Panc1 (cell line): ENCODE measurements around the gene NDRG4. TPM values are rescaled to one million over a fixed set of nuclear protein-coding genes. Genes with fewer than 3 reads are reported as not detected.

Experiments
- ATAC-seq: fragments of 200-7000 bp; cut with Tn5 transposase; 2 replicates; pipeline ENCODE4 v1.9.1; 2020; ENCODE audit warnings: mild to moderate bottlenecking, moderate library complexity
- BruUV-seq: library from RNA; stranded (reverse); fragments of 400-500 nt; replicated peaks from 2 replicates; lab custom pipeline; 2021; lab: Mats Ljungman, UMichigan
- CTCF ChIA-PET: fragments of 300-600 bp; sonication (Branson Sonifier 250); formaldehyde crosslinking; loops from one replicate; lab custom pipeline; 2022; ENCODE audit warnings: antibody characterized with exemption; lab: Charles Lee
- POLR2A ChIA-PET: fragments of 300-600 bp; sonication (Branson Sonifier 250); formaldehyde crosslinking; loops from one replicate; lab custom pipeline; 2022; ENCODE audit warnings: antibody characterized with exemption; lab: Charles Lee
- DNase-seq: peaks from one replicate; pipeline ENCODE4 v3.0.0-alpha.2; 2010; ENCODE audit warnings: low read depth, low spot score
- H3K27ac ChIP-seq: 2 replicates; pipeline ENCODE4 v1.5.1; 2011; ENCODE audit warnings: mild to moderate bottlenecking, low read length, inconsistent platforms
- H3K27me3 ChIP-seq: fragments of 200-500 bp; sonication (Bioruptor generic); 2 replicates; pipeline ENCODE4 v1.6.0; 2014; ENCODE audit warnings: low read length, inconsistent platforms; ENCODE audit not compliant: control insufficient read depth, insufficient read depth
- H3K36me3 ChIP-seq: fragments of 200-500 bp; sonication (Bioruptor generic); 2 replicates; pipeline ENCODE4 v1.5.1; 2014; ENCODE audit warnings: inconsistent platforms, mild to moderate bottlenecking, low read length, moderate library complexity; ENCODE audit not compliant: control insufficient read depth, insufficient read depth
- H3K4me1 ChIP-seq: 2 replicates; pipeline ENCODE4 v1.5.1; 2011; ENCODE audit warnings: inconsistent platforms, mild to moderate bottlenecking, low read length, moderate library complexity; ENCODE audit not compliant: control insufficient read depth, insufficient read depth
- H3K4me3 ChIP-seq, 2 experiments: 2 replicates each; pipeline ENCODE4 v1.5.1; 2011 to 2012; ENCODE audit warnings: low read depth in 2 of 2, low read length in 2 of 2, mild to moderate bottlenecking in 2 of 2, inconsistent platforms in 1 of 2, moderate library complexity in 1 of 2
- H3K9me3 ChIP-seq: fragments of 200-500 bp; sonication (Bioruptor generic); 2 replicates; pipeline ENCODE4 v1.5.1; 2014; ENCODE audit warnings: low read depth, mild to moderate bottlenecking, inconsistent platforms, low read length, moderate library complexity; ENCODE audit not compliant: control insufficient read depth, insufficient read depth
- CTCF ChIP-seq: fragments of 450-650 bp; IDR thresholded peaks from 2 replicates; pipeline ENCODE4 v1.5.1; 2017; ENCODE audit warnings: mild to moderate bottlenecking
- POLR2AphosphoS5 ChIP-seq: IDR thresholded peaks from 2 replicates; pipeline ENCODE4 v1.6.1; 2012; ENCODE audit warnings: mild to moderate bottlenecking, low read depth, low read length, moderate library complexity
- REST ChIP-seq, 2 experiments: IDR thresholded peaks; 2 replicates each; pipeline ENCODE4 v1.6.1; 2011 to 2012; ENCODE audit warnings: low read depth in 2 of 2, control low read depth in 1 of 2, low read length in 1 of 2, mild to moderate bottlenecking in 1 of 2, moderate library complexity in 1 of 2; ENCODE audit not compliant: insufficient read depth in 1 of 2
- SIN3A ChIP-seq: IDR thresholded peaks from 2 replicates; pipeline ENCODE4 v1.6.1; 2012; ENCODE audit warnings: low read depth, mild to moderate bottlenecking, low read length, moderate library complexity, borderline replicate concordance; ENCODE audit not compliant: insufficient read depth
- TCF7L2 ChIP-seq: IDR thresholded peaks from 2 replicates; pipeline ENCODE4 v1.6.1; 2011; ENCODE audit warnings: mild to moderate bottlenecking, low read depth, low read length, inconsistent platforms
- in situ Hi-C: cut with HindIII; loops from 2 replicates; pipeline ENCODE4 v1.10.0; 2016; ENCODE audit warnings: low sequenced_read_pairs, low pct_unique_long_range_greater_than_20kb
- intact Hi-C: fragments of 100-400 bp; cut with micrococcal nuclease; formaldehyde crosslinking; loops from one replicate; pipeline ENCODE4 v1.10.0; 2022; ENCODE audit not compliant: unreplicated experiment
- total RNA-seq: library from RNA; stranded (reverse); gene quantifications from one replicate; pipeline ENCODE4 v1.2.1, GENCODE V29; 2021; ENCODE audit not compliant: unreplicated experiment

NDRG4 gene
- total RNA-seq, 1 experiment from 2014 or later, result 5.1 TPM

- Histone ChIP-seq H3K4me3 (no peak overlapping the region), H3K9me3 (no peaks in the 10 kb centered on the region), H3K27ac (peak overlapping the region; percentile 12; the same call in 1 of the 2 replicates), H3K36me3 (no peaks in the 10 kb centered on the region), H3K4me1 (peaks cover 8% of the 10 kb centered on the region), H3K27me3 (no peaks in the 10 kb centered on the region)
- peak; percentile 85 for DNase-seq
- intact Hi-C loops, result no loop called here
- in situ Hi-C loops, result no loop called here
- POLR2A ChIA-PET, result interaction anchor here (0.8 kb wide), 1 partner anchor 98 kb away, joined by 3 read pairs; no protein-coding TSS in a partner anchor
- CTCF ChIA-PET, result no interaction called here
- no peak for ATAC-seq
- TF ChIP-seq POLR2AphosphoS5, result no peak
- BruUV-seq, result no TSS peak
Observed at GRCh38 chr16:58459344-58460218, 40.4 kb upstream of the NDRG4 start.

GRCh38 chr16:58460219-58460610 is 39.7 kb upstream of the NDRG4 start:
- H3K36me3 ChIP-seq, result no peaks in the 10 kb centered on the region
- no peak for TF ChIP-seq REST (IDR thresholded peaks at IDR 0.05; ENCODE audit: insufficient read depth in 1 of 2, low read depth in 2 of 2, low read length in 1 of 2)
- no peak for TF ChIP-seq TCF7L2
- TF ChIP-seq SIN3A, result no peak
- no peak for TF ChIP-seq POLR2AphosphoS5
- TF ChIP-seq CTCF, result no peak
- H3K27ac ChIP-seq, result no peak overlapping the region
- DNase-seq, result no peak
- ATAC-seq, result no peak
- intact Hi-C loops, result no loop called here
- no TSS peak for BruUV-seq
- POLR2A ChIA-PET, result no interaction called here
- H3K27me3 ChIP-seq, result no peaks in the 10 kb centered on the region
- CTCF ChIA-PET, result no interaction called here
- peaks cover 8% of the 10 kb centered on the region for H3K4me1 ChIP-seq
- H3K9me3 ChIP-seq, result no peaks in the 10 kb centered on the region
- in situ Hi-C loops, result no loop called here
- H3K4me3 ChIP-seq, result no peak overlapping the region

DNA sequence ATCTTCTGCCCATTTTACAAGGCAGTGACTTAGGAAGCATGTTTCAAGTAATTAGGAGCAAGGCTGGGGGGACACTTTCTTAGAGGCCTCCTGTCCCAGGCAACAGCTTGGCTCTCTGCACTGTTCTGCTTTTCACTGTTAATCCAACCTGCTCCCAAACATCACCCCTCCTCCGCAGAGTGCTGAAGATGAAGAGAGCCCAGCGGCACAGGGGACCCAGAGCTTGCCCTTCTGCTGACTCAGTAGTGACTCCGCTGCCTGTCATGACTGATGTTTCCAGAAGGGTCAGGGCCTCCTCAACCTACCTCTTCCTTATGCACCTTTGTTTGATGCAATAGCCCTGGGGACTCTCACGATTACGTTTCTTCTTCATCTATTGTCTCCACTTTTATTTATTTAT is 38.9 kb upstream of the NDRG4 start:
- Histone ChIP-seq H3K27me3 (no peaks in the 10 kb centered on the region), H3K4me3 (no peak overlapping the region), H3K9me3 (no peaks in the 10 kb centered on the region), H3K27ac (no peak overlapping the region), H3K36me3 (no peaks in the 10 kb centered on the region), H3K4me1 (peaks cover 8% of the 10 kb centered on the region)
- ATAC-seq (no peak), DNase-seq (peak; percentile 35)
- TF ChIP-seq POLR2AphosphoS5, result no peak
- no peak for TF ChIP-seq SIN3A
- in situ Hi-C loops, result no loop called here
- POLR2A ChIA-PET, result no interaction called here
- BruUV-seq, result no TSS peak
- CTCF ChIA-PET, result interaction anchor here (0.6 kb wide), 1 partner anchor 200 kb away, joined by 4 read pairs; no protein-coding TSS in a partner anchor
- intact Hi-C loops, result no loop called here
